Stromal cell of bone marrow (primary cell): ENCODE measurements around the gene KIF11.

Source experiments
- DNase-seq: peaks from one replicate; pipeline ENCODE4 v3.0.0-alpha.2; 2012; ENCODE audit warnings: low read depth

The KIF11 gene

DNA sequence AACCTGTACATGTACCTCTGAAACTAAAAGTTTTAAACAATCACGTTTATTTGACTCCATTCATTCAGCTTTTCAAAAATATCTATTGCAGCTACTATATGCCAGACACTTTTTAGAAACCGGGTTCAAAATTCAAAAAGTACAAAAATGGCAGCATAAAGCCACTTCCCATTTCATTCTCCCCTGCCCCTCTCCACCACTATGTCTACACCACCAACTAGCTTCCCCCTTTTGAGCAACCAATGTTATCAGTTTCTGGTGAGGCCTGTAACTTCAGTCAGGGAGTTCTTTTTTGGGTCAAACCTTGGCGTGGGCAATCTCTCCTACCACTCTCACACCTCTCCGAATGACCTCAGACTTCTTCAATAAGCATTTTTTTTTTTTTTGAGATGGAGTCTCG is 85.3 kb downstream of the KIF11 start:
- no peak for DNase-seq

DNA sequence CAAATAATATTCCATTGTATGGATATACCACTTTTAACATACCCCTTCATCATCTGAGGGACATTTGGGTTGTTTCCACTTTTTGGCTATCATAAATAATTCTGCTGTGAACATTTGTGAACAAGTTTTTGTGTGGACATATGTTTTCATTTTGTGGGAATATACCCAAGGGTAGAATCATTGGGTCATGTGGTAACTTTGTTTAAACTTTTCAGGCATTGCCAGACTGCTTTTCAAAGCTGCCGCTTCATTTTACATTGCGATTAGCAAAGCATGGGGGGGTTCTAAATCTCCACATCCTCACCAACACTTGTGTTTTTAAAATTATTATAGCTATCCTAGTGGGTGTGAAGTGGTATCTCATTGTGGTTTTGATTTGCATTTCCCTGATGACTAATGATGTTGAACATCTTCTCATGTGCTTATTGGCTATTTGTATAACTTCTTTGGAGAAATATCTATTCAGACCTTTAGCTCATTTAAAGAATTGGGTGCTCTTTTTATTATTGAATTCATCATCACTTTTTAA is 88.4 kb downstream of the KIF11 start:
- DNase-seq: no peak

GRCh38 chr10:92688573-92688926 is 95.6 kb downstream of the KIF11 start:
- no peak for DNase-seq

- no peak for DNase-seq
Measured at GRCh38 chr10:92688927-92689662, 96.2 kb downstream of the KIF11 start.

DNA sequence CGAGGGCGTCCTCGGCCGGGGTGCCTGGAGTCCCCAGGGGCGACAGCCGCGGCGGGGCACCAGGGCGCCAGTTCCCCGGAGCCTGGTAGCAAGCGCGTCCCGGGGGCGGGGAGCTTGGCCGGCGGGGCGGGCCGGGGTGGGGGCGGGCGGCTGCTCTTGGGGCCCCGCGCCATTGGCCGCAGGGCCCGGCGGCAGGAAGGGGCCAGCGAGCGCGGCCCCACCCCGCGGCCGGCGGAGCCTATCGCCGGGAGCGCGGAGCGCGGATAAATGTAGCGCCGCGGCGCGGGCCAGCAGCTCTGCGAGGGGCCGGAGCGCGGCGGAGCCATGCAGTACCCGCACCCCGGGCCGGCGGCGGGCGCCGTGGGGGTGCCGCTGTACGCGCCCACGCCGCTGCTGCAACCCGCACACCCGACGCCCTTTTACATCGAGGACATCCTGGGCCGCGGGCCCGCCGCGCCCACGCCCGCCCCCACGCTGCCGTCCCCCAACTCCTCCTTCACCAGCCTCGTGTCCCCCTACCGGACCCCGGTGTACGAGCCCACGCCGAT is 96.8 kb downstream of the KIF11 start, which contains the start of gene HHEX:
HHEX (plus strand) TSS at position 293 of the 548 bp plus-strand sequence; CDS start at position 325, 32 bp downstream.
- DNase-seq: no peak

DNA sequence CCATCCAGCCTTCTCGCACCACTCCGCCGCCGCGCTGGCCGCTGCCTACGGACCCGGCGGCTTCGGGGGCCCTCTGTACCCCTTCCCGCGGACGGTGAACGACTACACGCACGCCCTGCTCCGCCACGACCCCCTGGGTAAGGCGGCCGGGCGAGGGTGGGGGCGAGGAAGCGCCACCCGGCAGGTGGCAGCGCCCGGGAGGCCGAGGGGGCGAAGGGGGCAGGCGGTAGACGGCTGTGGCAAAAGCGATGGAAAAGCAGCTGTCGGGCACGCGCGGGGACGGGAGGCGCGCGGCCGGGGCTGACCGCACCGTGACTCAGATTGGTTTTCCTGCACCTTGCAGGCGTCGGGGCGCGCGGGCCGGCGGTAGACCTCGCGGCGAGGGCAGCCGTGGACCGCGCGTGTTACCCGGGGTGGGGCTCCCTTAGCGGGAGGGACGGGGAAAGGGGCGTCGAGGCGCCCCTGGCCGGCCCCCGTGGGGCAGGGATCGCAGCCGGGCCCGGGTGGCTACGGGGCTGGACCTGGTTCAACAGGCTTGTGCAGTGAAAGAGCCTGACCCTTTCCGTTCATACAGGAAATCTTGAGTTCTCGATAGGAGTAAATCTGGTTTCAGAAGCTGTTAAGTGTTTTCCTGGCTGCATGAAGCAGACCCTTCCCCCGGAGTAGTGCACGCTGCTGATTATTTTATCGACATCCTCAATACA is 97.4 kb downstream of the KIF11 start:
- no peak for DNase-seq

GRCh38 chr10:92690915-92691590 is 98.1 kb downstream of the KIF11 start:
- no peak for DNase-seq

DNA sequence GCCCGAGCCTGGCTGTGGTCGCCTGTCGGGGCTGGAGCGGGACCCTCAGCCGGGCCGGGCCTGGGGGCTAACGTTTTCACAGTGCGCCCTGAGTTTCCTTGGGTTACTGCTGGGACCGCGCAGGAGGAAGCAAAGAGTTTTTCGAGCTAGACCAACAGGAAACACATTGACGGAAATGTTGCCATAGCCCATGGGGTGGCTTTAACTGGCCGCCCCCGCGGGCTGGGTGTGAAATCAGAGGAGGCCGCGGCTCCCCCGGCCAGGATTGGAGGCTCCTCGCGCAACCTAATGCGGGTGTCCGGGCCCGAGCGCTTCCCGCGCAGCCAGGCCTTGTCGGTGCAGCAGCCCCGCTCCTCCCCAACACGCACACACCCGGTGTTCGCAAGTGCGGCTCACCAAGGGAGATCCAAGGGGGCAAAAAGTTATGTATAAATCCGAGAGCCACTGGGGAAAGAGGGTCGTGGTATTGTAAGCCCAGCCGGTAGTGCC is 98.7 kb downstream of the KIF11 start:
- DNase-seq: no peak

GRCh38 chr10:92692080-92692671 is 99.2 kb downstream of the KIF11 start:
- no peak for DNase-seq

DNA sequence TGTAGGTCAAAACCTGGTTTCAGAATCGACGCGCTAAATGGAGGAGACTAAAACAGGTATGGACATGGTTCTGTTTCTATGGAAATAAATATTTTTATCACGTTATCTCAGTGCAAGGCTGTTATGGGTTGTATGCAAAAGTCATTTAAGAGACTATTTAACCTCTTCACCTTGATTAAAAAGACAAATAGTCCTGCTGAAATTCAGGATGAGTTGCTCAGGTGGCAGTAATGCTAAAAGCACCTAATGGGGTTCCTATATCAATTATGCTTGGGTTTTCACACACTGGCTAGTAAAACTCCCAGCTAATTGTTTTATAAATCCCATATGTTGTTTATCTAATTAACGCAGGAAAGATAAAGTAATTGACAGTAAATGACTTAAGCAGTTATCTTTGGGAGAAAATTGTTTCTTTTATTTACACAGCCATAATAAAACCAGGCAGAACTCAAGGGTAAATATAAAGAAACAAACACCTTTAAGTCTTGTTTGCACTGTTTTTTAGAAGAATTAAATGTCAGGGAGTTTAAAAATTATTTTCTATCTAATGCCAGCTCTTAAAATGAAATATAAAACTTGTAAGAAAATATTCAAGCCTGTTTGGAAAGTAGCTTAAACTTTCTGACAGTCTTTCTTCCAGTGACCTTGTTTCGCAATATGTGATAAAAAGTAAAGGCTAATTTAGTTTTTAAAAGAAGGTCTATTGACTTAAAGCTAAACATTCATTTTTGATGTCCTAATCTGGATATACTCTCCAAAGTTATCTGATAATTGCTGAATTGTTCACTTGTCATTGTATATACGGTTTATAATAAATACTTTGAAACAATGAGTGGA is 100.0 kb downstream of the KIF11 start:
- no peak for DNase-seq

- DNase-seq: no peak
Measured at GRCh38 chr10:92693534-92693893, 100.6 kb downstream of the KIF11 start.

GRCh38 chr10:92695679-92696605 is 103.0 kb downstream of the KIF11 start:
- DNase-seq: no peak

DNA sequence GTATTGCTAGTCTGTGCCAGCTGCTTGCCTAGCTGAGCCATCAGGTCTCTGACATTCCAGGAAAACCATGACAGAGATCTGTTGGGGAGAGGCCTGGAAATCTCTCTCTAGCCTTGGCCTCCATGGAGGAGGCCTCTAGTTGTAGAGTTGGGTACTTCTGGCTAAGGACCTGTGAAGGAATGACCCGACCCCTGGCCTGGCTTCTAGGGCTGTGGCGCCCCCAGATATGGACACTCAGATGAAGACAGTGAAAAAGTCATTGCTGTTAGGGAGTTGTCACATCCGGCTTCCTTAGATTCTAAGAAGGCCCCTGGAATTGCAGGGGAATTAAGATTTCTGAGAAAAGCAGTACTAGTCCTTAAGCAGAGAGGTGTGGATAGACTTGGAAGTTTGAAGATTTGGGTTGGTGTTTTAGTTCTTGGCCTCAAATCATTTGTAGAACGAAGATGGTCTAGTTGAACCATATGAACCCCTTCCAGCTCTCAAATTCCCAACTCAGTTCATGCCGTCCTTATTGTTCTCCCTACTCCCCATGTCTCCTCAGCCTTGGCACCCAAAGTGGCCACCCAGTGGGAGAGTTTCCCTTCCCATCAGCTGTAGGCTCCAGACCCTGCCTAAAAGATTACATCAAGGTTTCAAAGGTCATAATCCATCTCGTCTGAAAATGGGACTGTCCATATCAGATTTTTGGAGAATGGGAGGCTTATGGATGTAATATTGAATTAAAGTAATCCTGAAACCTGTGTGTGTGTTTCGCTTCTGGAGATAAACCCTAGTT is 103.9 kb downstream of the KIF11 start:
- no peak for DNase-seq

DNA sequence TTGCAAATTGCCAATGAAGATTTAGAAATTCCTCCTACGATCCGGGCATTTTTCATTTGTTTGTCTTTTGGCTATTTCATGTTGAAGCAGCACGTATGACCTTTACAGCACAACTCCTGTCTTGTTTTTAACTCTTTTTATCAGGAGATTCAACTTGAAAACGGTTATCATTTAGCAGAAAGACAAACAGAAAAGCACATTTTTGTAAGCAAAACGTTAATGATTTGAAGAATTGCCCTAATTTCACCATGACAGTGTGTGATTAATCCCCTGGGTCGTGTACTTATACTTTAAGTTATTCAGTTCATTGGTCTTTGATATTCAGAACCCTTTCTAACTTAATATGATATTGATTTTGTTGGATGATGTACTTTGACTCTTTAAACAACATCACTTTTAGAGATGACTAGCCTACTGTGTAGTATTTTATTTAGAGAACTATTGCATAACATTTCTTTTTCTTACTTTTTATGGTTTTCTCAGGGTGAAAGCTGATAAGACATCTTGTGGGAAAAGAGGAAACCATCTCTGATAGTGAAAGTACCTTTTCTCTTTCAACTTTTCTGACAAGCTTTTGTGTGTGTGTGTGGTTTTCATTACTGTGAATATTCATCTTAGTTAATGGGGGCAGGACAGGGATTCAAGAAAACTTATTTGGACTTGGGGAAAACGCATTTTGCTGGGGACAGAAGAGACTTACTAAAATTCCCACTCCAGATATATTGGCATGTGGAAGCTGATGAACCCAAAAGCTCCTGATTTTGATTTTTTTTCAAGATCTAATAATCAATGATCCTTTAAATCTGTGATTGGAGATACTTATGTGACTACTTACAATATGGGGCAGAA is 105.0 kb downstream of the KIF11 start:
- no peak for DNase-seq

GRCh38 chr10:92699193-92699517 is 106.2 kb downstream of the KIF11 start:
- DNase-seq: no peak

DNA sequence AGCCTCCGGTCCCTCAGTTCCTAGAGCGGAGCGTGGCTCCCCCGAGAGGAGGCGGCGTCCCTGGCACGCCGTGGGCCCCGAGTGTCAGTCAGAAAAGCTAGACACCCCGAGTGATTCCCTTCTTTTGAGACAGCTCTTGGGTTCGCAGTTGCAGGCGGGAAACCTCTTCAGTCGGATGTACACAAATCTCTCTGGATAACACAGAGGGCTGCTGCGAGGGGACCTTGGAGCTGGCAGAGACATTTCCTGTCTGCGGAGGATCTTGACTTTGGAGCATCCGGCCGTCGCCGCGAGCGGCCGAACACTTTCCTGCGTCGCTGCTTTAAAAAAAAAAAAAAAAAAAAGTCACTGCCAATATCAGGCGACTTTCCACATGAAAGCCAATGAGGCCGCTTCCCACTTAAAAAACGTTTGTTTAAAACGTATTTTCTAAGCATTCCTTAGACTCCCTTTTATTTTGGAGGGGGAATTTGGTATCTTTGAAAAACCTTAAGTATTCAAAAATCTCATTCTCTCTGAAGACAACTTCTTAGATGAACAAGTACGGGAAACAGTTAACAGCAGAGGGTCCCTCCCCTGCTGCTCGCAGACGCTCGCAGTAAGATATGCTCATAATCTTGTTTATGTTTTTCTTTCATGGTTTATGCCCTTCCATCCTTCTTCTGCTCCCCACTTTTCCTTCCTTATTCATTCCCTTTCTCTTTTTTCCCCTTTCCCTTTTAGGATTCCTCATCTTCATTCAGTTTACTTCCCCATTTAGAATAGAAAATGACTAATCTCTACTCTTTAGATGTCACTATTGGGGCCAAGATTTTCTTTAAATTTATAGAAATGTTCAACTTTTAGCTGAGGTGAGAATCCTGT is 106.8 kb downstream of the KIF11 start:
- no peak for DNase-seq

GRCh38 chr10:92702301-92702916 is 109.5 kb downstream of the KIF11 start:
- no peak for DNase-seq
